Measurements from ENCODE around the gene FAM216B. TPM values are rescaled to one million over a fixed set of nuclear protein-coding genes. Genes with fewer than 3 reads are reported as not detected.

FAM216B gene
- total and polyA plus RNA-seq, 9 of the 15 experiments (the other 6 are each of a cell fraction or from before 2014, with no cell fraction given), result not detected

DNA sequence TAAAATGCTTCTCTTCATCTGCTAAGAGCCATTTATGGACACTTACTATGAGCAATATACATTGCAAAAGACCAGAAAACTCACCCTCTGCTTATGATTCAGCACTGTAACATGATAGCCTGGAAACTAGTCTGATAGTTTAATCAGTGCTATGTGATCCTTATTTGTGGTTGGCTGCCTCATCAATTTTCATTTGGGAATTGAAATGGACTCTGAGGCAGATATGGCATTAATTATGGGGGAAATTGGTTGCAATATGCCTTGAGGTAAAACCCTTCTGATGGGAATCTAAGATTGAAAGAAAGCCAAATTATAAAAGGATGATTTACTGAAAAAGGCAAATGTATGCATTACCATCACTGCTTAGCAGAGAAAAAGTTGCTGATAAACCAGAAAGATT, 33.5 kb downstream of the FAM216B start:
- in situ Hi-C loops (cut with MboI), result no loop called here
- H3K9me1 ChIP-seq (ENCODE audit: control insufficient read depth, insufficient read depth, low read length), result no peaks in the 10 kb centered on the region
- CTCF ChIA-PET (ENCODE audit: low intra/inter-chr PET ratio), result no interaction called here
- H3K4me2 ChIP-seq (ENCODE audit: insufficient read depth, low read length), result no peak overlapping the region
- no peak overlapping the region for H2AFZ ChIP-seq (ENCODE audit: low read depth, low read length)
- no peaks in the 10 kb centered on the region for H3K79me2 ChIP-seq (ENCODE audit: control insufficient read depth, insufficient read depth, low read length)
- no peak for TF ChIP-seq PURB (CRISPR knock-in tag; IDR thresholded peaks at IDR 0.05; ENCODE audit: low read depth)
- no peak for TF ChIP-seq HDAC6 (IDR thresholded peaks at IDR 0.05; ENCODE audit: low read depth, low read length)
- TF ChIP-seq ZFX (CRISPR knock-in tag; IDR thresholded peaks at IDR 0.05), result no peak
- no peak for TF ChIP-seq CAMTA2 (CRISPR knock-in tag; conservative IDR thresholded peaks at IDR 0.05)
- TF ChIP-seq, protein P1, sequence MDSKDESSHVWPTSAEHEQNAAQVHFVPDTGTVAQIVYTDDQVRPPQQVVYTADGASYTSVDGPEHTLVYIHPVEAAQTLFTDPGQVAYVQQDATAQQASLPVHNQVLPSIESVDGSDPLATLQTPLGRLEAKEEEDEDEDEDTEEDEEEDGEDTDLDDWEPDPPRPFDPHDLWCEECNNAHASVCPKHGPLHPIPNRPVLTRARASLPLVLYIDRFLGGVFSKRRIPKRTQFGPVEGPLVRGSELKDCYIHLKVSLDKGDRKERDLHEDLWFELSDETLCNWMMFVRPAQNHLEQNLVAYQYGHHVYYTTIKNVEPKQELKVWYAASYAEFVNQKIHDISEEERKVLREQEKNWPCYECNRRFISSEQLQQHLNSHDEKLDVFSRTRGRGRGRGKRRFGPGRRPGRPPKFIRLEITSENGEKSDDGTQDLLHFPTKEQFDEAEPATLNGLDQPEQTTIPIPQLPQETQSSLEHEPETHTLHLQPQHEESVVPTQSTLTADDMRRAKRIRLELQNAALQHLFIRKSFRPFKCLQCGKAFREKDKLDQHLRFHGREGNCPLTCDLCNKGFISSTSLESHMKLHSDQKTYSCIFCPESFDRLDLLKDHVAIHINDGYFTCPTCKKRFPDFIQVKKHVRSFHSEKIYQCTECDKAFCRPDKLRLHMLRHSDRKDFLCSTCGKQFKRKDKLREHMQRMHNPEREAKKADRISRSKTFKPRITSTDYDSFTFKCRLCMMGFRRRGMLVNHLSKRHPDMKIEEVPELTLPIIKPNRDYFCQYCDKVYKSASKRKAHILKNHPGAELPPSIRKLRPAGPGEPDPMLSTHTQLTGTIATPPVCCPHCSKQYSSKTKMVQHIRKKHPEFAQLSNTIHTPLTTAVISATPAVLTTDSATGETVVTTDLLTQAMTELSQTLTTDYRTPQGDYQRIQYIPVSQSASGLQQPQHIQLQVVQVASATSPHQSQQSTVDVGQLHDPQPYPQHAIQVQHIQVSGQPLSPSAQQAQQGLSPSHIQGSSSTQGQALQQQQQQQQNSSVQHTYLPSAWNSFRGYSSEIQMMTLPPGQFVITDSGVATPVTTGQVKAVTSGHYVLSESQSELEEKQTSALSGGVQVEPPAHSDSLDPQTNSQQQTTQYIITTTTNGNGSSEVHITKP (IDR thresholded peaks at IDR 0.05; ENCODE audit: partially characterized antibody), result no peak
- TF ChIP-seq POLR2H (tag; IDR thresholded peaks at IDR 0.05; ENCODE audit: low read depth), result no peak
- TF ChIP-seq ZNF24 (IDR thresholded peaks at IDR 0.05), result no peak
- TF ChIP-seq, protein P2, sequence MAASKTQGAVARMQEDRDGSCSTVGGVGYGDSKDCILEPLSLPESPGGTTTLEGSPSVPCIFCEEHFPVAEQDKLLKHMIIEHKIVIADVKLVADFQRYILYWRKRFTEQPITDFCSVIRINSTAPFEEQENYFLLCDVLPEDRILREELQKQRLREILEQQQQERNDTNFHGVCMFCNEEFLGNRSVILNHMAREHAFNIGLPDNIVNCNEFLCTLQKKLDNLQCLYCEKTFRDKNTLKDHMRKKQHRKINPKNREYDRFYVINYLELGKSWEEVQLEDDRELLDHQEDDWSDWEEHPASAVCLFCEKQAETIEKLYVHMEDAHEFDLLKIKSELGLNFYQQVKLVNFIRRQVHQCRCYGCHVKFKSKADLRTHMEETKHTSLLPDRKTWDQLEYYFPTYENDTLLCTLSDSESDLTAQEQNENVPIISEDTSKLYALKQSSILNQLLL (CRISPR knock-in tag; IDR thresholded peaks at IDR 0.05; ENCODE audit: borderline replicate concordance), result no peak
- no peak for TF ChIP-seq NR4A1 (CRISPR knock-in tag; IDR thresholded peaks at IDR 0.05)
- TF ChIP-seq NR4A1 (tag; IDR thresholded peaks at IDR 0.05), result no peak
- TF ChIP-seq, protein P3, sequence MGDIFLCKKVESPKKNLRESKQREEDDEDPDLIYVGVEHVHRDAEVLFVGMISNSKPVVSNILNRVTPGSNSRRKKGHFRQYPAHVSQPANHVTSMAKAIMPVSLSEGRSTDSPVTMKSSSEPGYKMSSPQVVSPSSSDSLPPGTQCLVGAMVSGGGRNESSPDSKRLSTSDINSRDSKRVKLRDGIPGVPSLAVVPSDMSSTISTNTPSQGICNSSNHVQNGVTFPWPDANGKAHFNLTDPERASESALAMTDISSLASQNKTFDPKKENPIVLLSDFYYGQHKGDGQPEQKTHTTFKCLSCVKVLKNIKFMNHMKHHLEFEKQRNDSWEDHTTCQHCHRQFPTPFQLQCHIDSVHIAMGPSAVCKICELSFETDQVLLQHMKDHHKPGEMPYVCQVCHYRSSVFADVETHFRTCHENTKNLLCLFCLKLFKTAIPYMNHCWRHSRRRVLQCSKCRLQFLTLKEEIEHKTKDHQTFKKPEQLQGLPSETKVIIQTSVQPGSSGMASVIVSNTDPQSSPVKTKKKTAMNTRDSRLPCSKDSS (IDR thresholded peaks at IDR 0.05; ENCODE audit: low read depth, partially characterized antibody), result no peak
- TF ChIP-seq ZNF778 (CRISPR knock-in tag; IDR thresholded peaks at IDR 0.05), result no peak
- TF ChIP-seq, protein P4, sequence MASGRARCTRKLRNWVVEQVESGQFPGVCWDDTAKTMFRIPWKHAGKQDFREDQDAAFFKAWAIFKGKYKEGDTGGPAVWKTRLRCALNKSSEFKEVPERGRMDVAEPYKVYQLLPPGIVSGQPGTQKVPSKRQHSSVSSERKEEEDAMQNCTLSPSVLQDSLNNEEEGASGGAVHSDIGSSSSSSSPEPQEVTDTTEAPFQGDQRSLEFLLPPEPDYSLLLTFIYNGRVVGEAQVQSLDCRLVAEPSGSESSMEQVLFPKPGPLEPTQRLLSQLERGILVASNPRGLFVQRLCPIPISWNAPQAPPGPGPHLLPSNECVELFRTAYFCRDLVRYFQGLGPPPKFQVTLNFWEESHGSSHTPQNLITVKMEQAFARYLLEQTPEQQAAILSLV (tag; IDR thresholded peaks at IDR 0.05), result no peak
- no peak for TF ChIP-seq POLR2AphosphoS2 (IDR thresholded peaks at IDR 0.05; ENCODE audit: low read length)
- no peak overlapping the region for H3K9ac ChIP-seq (ENCODE audit: insufficient read depth in 1 of 2, low read depth in 2 of 2, low read length in 2 of 2)
- intact Hi-C loops (cut with micrococcal nuclease), result no loop called here
- POLR2A ChIA-PET, result no interaction called here
- H3K27ac ChIP-seq (ENCODE audit: extremely low read depth, low read depth, low read length), result no peak overlapping the region
- no peaks in the 10 kb centered on the region for H3K4me1 ChIP-seq (replicated peaks in 1 of 2; ENCODE audit: control insufficient read depth in 2 of 2, insufficient read depth in 2 of 2, low read length in 2 of 2)
- no peaks in the 10 kb centered on the region for H3K36me3 ChIP-seq (ENCODE audit: control insufficient read depth, insufficient read depth, low read length)
- no peak overlapping the region for H3K4me3 ChIP-seq
- FAIRE-seq (no peak), ATAC-seq (no peak), DNase-seq (ENCODE audit: extremely low read depth in 1 of 4, low spot score in 3 of 4) (no peak)
- BruUV-seq (replicated peaks), result no TSS peak
- H3K27me3 ChIP-seq (ENCODE audit: control insufficient read depth in 2 of 2, insufficient read depth in 2 of 2, low read length in 2 of 2), result no peaks in the 10 kb centered on the region
- no peaks in the 10 kb centered on the region for H3K9me3 ChIP-seq (replicated peaks; ENCODE audit: control insufficient read depth, insufficient read depth, low read depth, low read length)
- no peaks in the 10 kb centered on the region for H4K20me1 ChIP-seq (replicated peaks; ENCODE audit: control insufficient read depth, insufficient read depth, low read length)

Data from K562 (cell line).